Pancreas (tissue), 10 donors: ENCODE measurements around the gene KCNK16. TPM values are rescaled to one million over a fixed set of nuclear protein-coding genes. Genes with fewer than 3 reads are reported as not detected.

Experiments used
- ATAC-seq, 4 donors: fragments of 200-7000 bp; cut with Tn5 transposase; one replicate each; pipeline versions ENCODE4 v1.8.0 to v1.9.1; 2020; ENCODE audit warnings: mild to moderate bottlenecking in 4 of 4, moderate library complexity in 4 of 4
- DNase-seq, 6 donors: peaks; one replicate each; pipeline ENCODE4 v3.0.0-alpha.2; 2020
- FAIRE-seq: peaks from 2 replicates; lab custom pipeline; 2012; peaks lifted over from hg19 to GRCh38; lab: Jason Lieb, UNC
- H3K27ac ChIP-seq, 4 donors: fragments of 200-600 bp; sonication (generic); 1 replicate in 3 of 4; 2 replicates in 1 of 4; pipeline versions ENCODE4 v1.5.0 to v1.8.0; 2020
- H3K27me3 ChIP-seq, 4 donors: fragments of 200-600 bp; one replicate each; pipeline ENCODE4 v1.8.0; 2021
- H3K36me3 ChIP-seq, 3 donors: fragments of 200-600 bp; sonication (generic) in 1 of 3; one replicate each; pipeline versions ENCODE4 v1.5.0 to v1.8.0; 2020 to 2021
- H3K4me1 ChIP-seq, 3 donors: fragments of 200-600 bp; one replicate each; pipeline ENCODE4 v1.8.0; 2021
- H3K4me3 ChIP-seq, 4 donors: fragments of 200-600 bp; sonication (generic) in 2 of 4; one replicate each; pipeline versions ENCODE4 v1.5.0 to v1.8.0; 2020 to 2021
- H3K9me3 ChIP-seq, 4 donors: fragments of 200-600 bp; one replicate each; pipeline ENCODE4 v1.8.0; 2021
- CTCF ChIP-seq, 4 donors: fragments of 200-600 bp; sonication (generic) in 3 of 4; IDR thresholded peaks; one replicate each; pipeline versions ENCODE4 v1.5.0 to v1.8.0; 2021; ENCODE audit warnings: antibody characterized with exemption in 4 of 4
- WGBS, 2 donors: extraction: QIAGEN DNeasy Blood & Tissue Kit; methylation state at CpG; one replicate each; pipeline ENCODE4 v1.1.7; 2013; 5-methylcytosine and 5-hydroxymethylcytosine counted together
- intact Hi-C, 3 donors: fragments of 100-400 bp; cut with DNase I; formaldehyde crosslinking; loops; one replicate each; pipeline versions ENCODE4 v1.11.1 to v1.14.2; 2022
- polyA plus RNA-seq, 2 donors: library from polyadenylated mRNA; stranded (reverse); fragments of 200-250 nt; gene quantifications; one replicate each; pipeline ENCODE4 v1.2.3, GENCODE V29; 2013
- total RNA-seq, 6 donors: library from RNA; stranded (reverse); fragmentation: NEBNext Ultra II Directional in 4 of 6; extraction: Animal tissue kit (Norgen Biotek cat#: 25700) in 4 of 6; gene quantifications; one replicate each; pipeline versions ENCODE4 v1.2.1 to v1.2.4, GENCODE V29; 2021 to 2023
- donor health status: healthy with polysubstance abuse.
- donor health status: DM: no; HTN: no; CAD: no; lungs with moderate emphysema.
- donor health status: DM: no; HTN: no; CAD: no.
- donor health status: control.
- donor health status: control.
- donor health status: Bipolar disorder and iron deficiency.
- donor health status: DM: yes; HTN: yes; CAD: no.
- donor health status: DM: no; HTN: no; CAD: no.
- donor health status: DM: no; HTN: no; CAD: no.
- donor health status: DM: yes; HTN: yes; CAD: no.

KCNK16 gene
- total and polyA plus RNA-seq, 8 donors: 1.7 to 121 (median 6.1) TPM

- DNase-seq (no peak), ATAC-seq (no peak), FAIRE-seq (no peak)
- Histone ChIP-seq H3K27ac (no peak overlapping the region), H3K4me1 (no peaks in the 10 kb centered on the region), H3K27me3 (no peaks in the 10 kb centered on the region), H3K36me3 (no peaks in the 10 kb centered on the region), H3K9me3 (no peaks in the 10 kb centered on the region), H3K4me3 (no peak overlapping the region)
- 87 to 94% methylated on average over 13 of the region's 13 CpGs for WGBS, 2 donors
- no peak for TF ChIP-seq CTCF (IDR thresholded peaks at IDR 0.05)
- intact Hi-C loops: no loop called here
These were observed 28.4 kb upstream of the KCNK16 start for GRCh38 chr6:39350723-39351505.

DNA sequence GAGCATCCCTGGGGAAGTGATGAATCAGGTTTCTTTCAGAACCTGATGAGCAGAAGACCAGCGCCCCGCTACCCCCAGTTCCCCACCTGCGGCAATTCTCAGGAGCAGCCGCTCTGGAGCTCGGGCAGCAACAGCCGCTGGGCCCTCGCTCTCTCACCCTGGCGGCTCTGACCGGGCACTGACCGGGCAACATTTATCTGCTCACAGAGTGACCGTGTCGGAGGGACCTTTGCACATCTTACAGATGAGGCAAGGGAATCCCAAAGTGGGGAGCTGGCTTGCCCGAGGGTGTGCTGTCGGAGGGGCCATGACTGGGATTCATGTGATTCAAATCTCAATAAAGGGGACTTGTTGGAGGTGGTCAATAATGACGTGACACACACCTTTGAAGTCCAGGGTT lies 26.2 kb upstream of the KCNK16 start:
- H3K4me1 ChIP-seq: no peaks in the 10 kb centered on the region
- no peak for TF ChIP-seq CTCF (IDR thresholded peaks at IDR 0.05)
- no peak for FAIRE-seq
- DNase-seq: no peak
- H3K4me3 ChIP-seq: no peak overlapping the region
- H3K36me3 ChIP-seq: no peaks in the 10 kb centered on the region
- no peak overlapping the region for H3K27ac ChIP-seq
- intact Hi-C loops: no loop called here
- 79 to 85% methylated on average over 15 of the region's 15 CpGs for WGBS, 2 donors
- no peaks in the 10 kb centered on the region for H3K27me3 ChIP-seq
- no peak for ATAC-seq
- H3K9me3 ChIP-seq: no peaks in the 10 kb centered on the region

GRCh38 chr6:39347906-39348585 lies 25.5 kb upstream of the KCNK16 start:
- Histone ChIP-seq H3K9me3 (no peaks in the 10 kb centered on the region), H3K27me3 (no peaks in the 10 kb centered on the region), H3K27ac (no peak overlapping the region), H3K4me3 (no peak overlapping the region), H3K36me3 (no peaks in the 10 kb centered on the region), H3K4me1 (peaks cover 0 to 5% (median 0%) of the 10 kb centered on the region in 3 donors)
- intact Hi-C loops: no loop called here
- FAIRE-seq (no peak), DNase-seq (peak in 5 of 6 donors; percentile 52 to 89 (median 76)), ATAC-seq (peak; percentile 82 to 93 (median 92))
- peak; percentile 88 to 94 (median 90) for TF ChIP-seq CTCF (IDR thresholded peaks at IDR 0.05)
- WGBS, 2 donors: 31 to 32% methylated on average over 9 of the region's 9 CpGs

GRCh38 chr6:39347206-39347605 lies 24.7 kb upstream of the KCNK16 start:
- H3K4me1 ChIP-seq: peaks cover 0 to 13% (median 0%) of the 10 kb centered on the region in 3 donors
- 86 to 89% methylated on average over 6 of the region's 6 CpGs for WGBS, 2 donors
- no peaks in the 10 kb centered on the region for H3K27me3 ChIP-seq
- H3K4me3 ChIP-seq: no peak overlapping the region
- no peaks in the 10 kb centered on the region for H3K9me3 ChIP-seq
- no peaks in the 10 kb centered on the region for H3K36me3 ChIP-seq
- FAIRE-seq (no peak), DNase-seq (no peak), ATAC-seq (no peak)
- no peak for TF ChIP-seq CTCF (IDR thresholded peaks at IDR 0.05)
- intact Hi-C loops: no loop called here
- H3K27ac ChIP-seq: no peak overlapping the region
